OCI-LY1 (cell line): ENCODE results near the gene MRPL38.

Experiments used
- CTCF ChIP-seq: fragments of 200-600 bp; sonication (generic), shearing (Covaris generic); IDR thresholded peaks from 2 replicates; pipeline ENCODE4 v1.5.1; 2017; ENCODE audit warnings: mild to moderate bottlenecking, antibody characterized with exemption, low read length, moderate library complexity, mixed read lengths
- EZH2 ChIP-seq: fragments of 200-600 bp; sonication (generic), shearing (Covaris generic); IDR thresholded peaks from 2 replicates; pipeline ENCODE4 v1.8.0; 2017; ENCODE audit warnings: borderline replicate concordance, mixed run types, mild to moderate bottlenecking, antibody characterized with exemption, low read length, moderate library complexity, mixed read lengths

DNA sequence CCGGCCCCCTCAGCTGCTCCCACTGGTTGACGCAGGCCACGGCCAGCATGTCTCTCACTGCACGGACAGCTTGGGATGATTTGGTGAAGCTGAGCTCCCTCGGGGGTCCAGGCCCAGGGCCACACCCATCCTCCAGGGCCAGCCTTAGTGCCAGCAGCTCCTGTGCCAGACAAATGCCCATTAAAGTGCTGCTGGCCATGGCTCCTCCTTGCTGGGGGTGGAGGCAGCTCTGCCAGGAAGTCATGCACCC lies 28.8 kb downstream of the MRPL38 start:
- TF ChIP-seq CTCF = no peak
- TF ChIP-seq EZH2 = no peak
